HG03045 (cell line): ENCODE measurements around the gene TMED4.
"Not testable (repeated sequence)": the region's sequence is repeated elsewhere in the genome, so short reads cannot be mapped to it uniquely, and the experiment has no call there.

Experiments used
- ATAC-seq: cut with Tn5 transposase; IDR thresholded peaks from one replicate; pipeline ENCODE4 v1.9.1; 2021; ENCODE audit warnings: mild to moderate bottlenecking, moderate library complexity; ENCODE audit not compliant: unreplicated experiment

Gene TMED4

DNA sequence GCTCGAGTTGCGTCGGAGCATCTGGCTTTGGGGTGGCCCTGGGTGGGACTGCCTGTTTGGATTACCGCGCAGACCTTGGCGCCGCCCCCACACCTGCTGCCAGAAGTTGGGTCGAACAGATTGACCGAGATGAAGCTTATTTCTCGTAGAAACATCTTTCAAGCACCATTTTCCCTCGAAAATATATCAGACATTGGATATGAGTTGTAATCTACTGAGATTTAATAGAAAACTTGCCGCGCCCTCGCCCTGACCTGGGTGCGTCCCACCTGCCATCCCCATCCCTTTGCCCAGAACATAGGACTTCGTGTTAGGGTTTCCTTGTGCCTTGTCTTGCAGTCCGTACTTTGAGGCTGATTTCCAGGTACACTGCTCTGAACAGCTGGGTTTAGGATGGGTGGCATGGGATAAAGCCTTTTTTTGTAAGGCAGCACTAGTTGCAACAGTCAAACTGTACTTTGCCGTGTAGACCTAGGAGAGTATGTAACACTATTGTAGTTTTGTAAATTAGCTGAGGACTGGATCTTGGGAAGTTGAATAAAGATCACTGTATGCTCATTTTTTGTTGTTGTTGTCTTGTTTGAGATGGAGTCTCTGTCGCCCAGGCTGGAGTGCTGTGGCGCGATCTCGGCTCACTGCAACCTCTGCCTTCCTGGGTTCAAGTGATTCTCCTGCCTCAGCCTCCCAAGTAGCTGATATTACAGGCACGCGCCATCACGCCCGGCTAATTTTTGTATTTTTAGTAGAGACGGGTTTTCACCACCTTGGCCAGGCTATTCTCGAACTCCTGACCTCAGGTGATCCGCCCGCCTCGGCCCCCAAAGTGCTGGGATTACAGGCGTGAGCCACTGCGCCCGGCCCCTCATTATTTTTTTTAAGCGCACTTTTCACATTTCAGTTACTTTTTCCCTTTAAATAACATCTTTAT, 25.4 kb upstream of the TMED4 start:
- ATAC-seq = no peak

- ATAC-seq = peak; percentile 95
These were observed 24.5 kb upstream of the TMED4 start, which contains the start of gene OGDH for GRCh38 chr7:44606341-44607140. OGDH (plus strand) TSS chr7:44606627; CDS start chr7:44624344, 17,717 bp downstream.

DNA sequence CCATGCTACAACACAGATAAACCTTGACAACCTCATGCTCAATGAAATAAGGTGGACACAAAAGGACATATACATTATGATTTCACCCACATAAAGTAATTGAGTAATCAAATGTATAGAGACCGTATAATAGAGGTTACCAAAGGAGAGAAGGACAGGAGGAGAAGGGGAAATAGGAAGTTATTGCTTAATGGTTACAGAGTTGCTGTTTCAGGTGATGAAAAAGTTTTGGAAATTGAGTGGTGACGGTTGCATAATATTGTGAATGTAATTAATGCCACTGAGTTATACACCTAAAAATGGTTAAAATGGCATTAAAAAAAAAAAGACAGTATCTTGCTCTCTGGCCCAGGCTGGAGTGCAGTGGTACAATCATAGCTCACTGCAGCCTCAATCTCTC, 22.9 kb upstream of the TMED4 start:
- ATAC-seq = no peak

DNA sequence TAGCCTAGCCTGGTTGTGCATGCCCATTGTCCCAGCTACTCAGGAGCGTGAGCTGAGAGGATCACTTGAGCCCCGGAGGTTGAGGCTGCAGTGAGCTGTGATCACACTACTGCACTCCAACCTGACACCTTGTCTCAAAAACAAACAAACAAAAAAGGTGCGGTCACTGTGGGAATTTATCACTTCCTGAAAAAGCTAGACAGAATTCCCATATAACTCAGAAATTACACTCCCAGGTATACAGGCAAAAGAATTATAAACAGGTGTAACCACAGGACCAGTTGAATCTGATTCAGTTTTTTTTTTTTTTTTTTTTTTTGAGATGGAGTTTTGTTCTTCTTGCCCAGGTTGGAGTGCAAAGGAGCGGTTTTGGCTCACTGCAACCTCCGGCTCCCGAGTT, 21.2 kb upstream of the TMED4 start:
- no peak for ATAC-seq

DNA sequence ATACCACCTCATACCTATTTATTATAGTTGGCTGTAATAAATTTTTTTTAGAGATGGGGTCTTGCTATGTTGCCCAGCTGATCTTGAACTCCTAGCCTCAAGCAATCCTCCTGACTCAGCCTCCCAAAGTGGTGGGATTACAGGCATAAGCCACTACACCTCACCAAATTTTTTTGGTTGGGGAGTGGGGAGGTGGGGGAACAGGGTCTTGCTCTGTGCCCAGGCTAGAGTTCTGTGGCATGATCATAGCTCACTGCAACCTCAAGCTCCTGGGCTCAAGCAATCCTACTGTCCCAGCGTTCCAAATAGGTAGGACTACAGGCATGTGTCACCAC, 20.5 kb upstream of the TMED4 start:
- no peak for ATAC-seq

GRCh38 chr7:44599222-44599621, 17.2 kb upstream of the TMED4 start:
- no peak for ATAC-seq

DNA sequence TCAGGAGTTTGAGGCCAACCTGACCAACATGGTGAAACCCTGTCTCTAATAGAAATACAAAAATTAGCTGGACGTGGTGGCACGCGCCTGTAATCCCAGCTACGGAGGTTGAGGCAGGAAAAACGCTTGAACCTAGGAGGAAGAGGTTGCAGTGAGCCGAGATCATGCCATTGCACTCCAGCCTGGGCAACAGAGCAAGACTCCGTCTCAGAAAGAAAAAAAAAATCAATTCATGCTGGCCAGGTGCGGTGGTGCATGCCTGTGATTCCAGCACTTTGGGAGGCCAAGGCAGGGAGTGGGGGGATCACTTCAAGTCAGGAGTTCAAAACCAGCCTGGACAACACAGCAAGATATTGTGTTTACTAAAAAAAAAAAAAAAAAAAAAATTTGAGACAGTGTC, 15.2 kb upstream of the TMED4 start:
- ATAC-seq = not testable (repeated sequence)

- ATAC-seq = no peak
These were observed 14.1 kb upstream of the TMED4 start for GRCh38 chr7:44595934-44596635.

DNA sequence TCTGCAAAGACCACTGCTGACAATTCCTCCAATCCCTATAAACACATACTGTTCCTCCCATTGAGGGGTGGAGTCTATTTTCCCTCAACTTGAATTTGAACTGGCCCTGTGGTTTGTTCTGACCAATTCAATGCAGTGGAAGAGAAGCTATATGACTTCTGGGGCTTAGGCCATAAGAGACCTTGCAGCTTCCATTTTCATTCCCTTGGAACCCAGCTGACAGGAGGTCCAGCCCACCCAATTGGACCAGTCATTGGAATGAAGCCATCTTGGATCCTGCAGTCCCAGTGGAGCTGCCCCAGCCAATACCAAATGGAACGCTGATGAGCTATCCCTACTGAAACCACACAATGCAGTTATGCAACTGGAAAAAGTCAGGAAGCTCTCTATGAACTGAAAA, 8.9 kb upstream of the TMED4 start:
- ATAC-seq = no peak

DNA sequence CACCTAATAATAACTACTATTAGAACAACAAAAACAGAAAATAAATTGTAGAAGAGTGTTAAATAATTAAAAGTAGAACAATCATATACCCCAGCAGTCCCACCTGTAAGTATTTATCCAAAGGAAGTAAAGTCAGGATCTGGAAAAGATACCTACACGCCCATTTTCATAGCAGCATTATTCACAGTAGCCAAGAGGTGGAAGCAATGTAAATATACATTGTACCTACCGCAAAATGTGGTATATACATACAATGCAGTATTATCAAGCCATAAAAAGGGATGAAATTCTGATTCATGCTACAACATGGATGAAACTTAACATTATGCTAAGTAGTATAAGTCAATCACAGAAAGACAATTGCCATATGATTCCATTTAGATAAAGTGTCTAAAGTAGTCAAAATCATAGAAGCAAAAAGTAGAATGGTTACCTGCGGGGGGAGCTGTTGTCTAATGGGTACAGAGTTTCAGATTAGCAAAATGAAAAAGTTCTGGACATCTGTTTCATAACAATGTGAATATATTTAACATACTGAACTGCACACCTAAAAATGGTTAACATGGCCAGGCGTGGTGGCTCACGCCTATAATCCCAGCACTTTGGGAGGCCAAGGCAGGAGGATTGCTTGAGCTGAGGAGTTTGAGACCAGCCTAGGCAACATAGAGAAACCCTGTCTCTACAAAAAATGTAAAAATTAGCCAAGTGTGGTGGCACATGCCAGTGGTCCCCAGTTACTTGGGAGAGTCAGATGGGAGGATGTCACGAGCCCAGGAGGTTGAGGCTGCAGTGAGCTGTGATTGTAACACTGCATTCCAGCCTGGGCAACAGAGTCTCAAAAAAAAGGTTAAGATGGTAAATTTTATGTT, 6.0 kb upstream of the TMED4 start:
- no peak for ATAC-seq

GRCh38 chr7:44583146-44583865, 1.3 kb upstream of the TMED4 start:
- ATAC-seq = no peak

DNA sequence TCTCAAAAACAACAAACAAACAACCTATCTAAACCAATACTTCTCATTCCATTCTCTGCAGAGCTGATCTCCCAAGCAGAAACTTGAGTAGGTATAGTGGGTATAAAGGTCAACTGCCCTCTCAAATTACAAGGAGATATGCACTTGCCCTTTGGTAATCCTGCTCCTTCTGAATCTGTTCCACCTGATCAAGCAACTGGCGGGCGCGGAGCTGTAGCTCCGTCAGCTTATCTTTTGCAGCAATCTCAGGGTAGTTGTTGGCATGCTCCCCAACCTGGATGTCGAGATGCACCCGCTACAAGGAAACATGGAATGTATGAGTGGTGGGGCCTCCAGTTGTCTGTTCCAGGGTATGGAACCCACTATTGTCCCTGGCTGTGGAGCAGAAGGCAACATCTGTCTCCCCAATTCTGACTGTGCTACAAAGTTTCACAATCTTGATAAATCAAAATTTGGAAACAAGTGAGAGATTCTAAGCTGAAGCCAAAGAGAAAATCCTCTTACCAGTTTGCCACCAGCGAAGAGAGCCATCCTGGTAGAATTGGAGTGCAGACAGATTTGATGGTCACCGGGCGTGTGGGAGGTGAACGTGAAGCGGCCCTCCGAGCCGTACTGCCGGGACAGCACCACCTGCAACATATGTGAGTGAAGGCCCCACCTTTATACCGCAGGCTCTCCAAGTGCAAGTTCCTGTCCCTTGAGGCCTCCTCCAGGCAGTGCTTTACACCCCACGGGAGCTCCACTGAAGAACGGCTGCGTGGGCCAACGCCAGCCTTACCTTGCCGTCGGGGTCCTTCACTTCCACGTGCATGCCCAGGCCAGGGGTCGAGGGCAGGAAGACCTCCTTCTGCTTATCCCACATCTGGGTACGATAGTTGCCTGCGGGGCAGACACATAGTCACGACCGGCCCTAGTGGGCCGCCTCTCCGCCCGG, 819 bp downstream of the TMED4 start:
- ATAC-seq = peak; percentile 33

DNA sequence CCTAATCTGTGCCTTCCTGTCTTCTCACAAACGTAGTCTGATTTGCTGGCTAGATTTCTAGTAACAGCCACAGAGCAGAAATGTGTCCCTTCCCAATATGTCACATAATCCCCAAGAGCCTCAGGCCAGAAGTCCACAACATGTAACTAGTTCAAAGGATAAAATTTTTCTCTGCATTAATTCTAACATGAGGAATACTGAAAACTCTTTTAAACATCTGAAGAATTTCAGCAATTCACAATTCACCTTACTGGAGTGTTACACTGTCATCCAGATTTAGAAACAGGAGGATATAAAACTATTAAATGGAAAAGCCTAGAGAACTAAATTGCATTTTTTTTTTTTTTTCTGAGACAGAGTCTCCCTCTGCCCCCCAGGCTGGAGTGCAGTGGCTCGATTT, 5.8 kb downstream of the TMED4 start:
- ATAC-seq = no peak

GRCh38 chr7:44575054-44575453, 7.0 kb downstream of the TMED4 start:
- ATAC-seq = no peak

DNA sequence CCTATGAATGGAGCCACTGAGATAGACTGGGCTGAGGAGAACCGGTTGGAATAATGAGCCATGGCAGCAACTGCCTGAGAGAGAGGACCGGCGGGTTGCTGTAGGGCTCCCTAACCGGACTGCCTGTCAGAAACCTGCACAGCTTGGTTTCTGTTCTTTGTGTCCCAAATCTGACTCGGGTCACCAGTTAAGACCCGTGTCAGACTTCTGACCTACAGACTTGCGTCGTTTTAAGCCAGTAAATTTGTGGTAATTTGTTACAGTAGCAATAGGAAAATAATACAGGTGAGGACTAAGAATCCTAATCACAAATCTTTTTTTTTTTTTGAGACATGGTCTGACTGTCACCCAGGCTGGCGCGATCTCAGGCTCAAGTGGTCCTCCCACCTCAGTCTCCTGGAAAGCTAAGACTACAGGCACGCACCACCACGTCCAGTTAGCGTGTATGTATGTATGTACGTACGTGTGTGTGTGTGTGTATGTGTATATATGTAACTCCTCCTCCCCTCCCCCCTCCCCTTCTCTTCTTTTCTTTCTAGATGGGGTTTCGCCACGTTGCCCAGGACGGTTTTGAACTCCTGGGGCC, 7.7 kb downstream of the TMED4 start:
- ATAC-seq = no peak

DNA sequence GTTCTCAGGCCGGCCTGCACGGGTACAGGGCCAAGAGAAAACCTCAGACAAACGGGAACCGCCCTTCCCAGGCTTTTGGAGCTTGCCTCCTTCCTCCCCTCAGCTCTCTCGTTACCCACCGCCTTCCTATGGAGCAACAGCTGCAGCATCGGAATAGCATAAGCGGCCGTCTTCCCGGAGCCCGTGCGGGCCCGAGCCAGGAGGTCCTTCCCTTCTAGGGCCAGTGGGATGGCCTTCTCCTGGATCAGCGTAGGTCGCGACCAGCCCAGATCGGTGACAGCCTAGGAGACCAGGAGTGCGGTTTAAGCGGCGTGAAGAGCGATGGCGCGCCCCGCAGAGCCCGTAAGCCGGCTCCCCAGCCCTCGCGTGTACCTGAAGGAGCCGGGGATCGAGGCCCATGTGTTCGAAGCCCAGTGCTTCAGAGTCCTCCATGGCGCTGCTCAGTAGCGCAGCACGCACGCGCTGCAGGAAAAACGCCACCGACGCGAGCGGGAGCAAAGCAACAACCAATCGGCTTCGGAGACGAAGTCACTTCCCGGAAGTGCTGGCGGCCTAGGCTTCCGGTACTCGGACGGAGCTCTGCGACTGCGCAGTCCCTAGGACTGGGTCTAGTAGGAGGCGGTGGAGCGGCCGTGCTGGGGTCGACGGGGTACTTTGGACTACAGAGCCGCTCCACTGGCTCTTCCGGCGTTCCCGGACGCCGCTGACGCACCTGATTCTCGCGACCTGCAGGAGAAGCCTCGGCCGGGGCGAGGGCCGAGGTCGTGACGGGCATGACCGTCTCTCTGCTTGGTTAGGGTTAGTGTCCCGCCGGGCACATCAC, 8.4 kb downstream of the TMED4 start, which contains the start of gene DDX56:
Gene DDX56 (minus strand): TSS at position 445 of the 823 bp plus-strand sequence. CDS start 13 bp downstream, at position 432.
- peak; percentile 93 for ATAC-seq

- ATAC-seq = no peak
These were observed 9.3 kb downstream of the TMED4 start for GRCh38 chr7:44572771-44573170.
